ENCODE measurements around the gene SMARCA2.

Gene SMARCA2

GRCh38 chr9:2215921-2216441 lies 200.8 kb downstream of the SMARCA2 start:
- H3F3A ChIP-seq (ENCODE audit: insufficient read depth, low read length): no peaks in the 10 kb centered on the region
- no peak overlapping the region for H3K4me3 ChIP-seq (ENCODE audit: low read length)
- H3K4me1 ChIP-seq (ENCODE audit: low read length): peaks cover 8% of the 10 kb centered on the region
- H3K27me3 ChIP-seq (replicated peaks; ENCODE audit: insufficient read depth, low read length): no peaks in the 10 kb centered on the region
- no peaks in the 10 kb centered on the region for H3K9me2 ChIP-seq (replicated peaks; ENCODE audit: insufficient read depth, low read length)
- H4K20me1 ChIP-seq (ENCODE audit: insufficient read depth, low read length): no peaks in the 10 kb centered on the region
- no peak for DNase-seq
- H3K9ac ChIP-seq (ENCODE audit: low read length): no peak overlapping the region
- no peaks in the 10 kb centered on the region for H3K79me2 ChIP-seq (ENCODE audit: low read length)
- no peaks in the 10 kb centered on the region for H3K9me3 ChIP-seq (replicated peaks; ENCODE audit: insufficient read depth, low read length)
- TF ChIP-seq CTCF (IDR thresholded peaks at IDR 0.05; ENCODE audit: low read length): no peak
- TF ChIP-seq EZH2phosphoT487 (IDR thresholded peaks at IDR 0.05; ENCODE audit: low read length): no peak
- no peak for TF ChIP-seq EZH2 (optimal IDR thresholded peaks at IDR 0.05; ENCODE audit: low read depth, low read length)
- no peaks in the 10 kb centered on the region for H3K36me3 ChIP-seq (replicated peaks; ENCODE audit: insufficient read depth, low read length)
- H3K4me2 ChIP-seq (ENCODE audit: low read depth, low read length): no peak overlapping the region
- no peak overlapping the region for H2AFZ ChIP-seq (ENCODE audit: low read length)
- no peak overlapping the region for H3K27ac ChIP-seq (ENCODE audit: low read length)

- H3K9me3 ChIP-seq (replicated peaks; ENCODE audit: insufficient read depth, low read length): no peaks in the 10 kb centered on the region
- no peak for TF ChIP-seq CTCF (IDR thresholded peaks at IDR 0.05; ENCODE audit: low read length)
- no peak for TF ChIP-seq EZH2 (optimal IDR thresholded peaks at IDR 0.05; ENCODE audit: low read depth, low read length)
- TF ChIP-seq EZH2phosphoT487 (IDR thresholded peaks at IDR 0.05; ENCODE audit: low read length): no peak
- H3K9ac ChIP-seq (ENCODE audit: low read length): no peak overlapping the region
- peak overlapping the region; percentile 5; the same call in 1 of the 2 replicates for H2AFZ ChIP-seq (ENCODE audit: low read length)
- no peak overlapping the region for H3K4me2 ChIP-seq (ENCODE audit: low read depth, low read length)
- H3K36me3 ChIP-seq (replicated peaks; ENCODE audit: insufficient read depth, low read length): no peaks in the 10 kb centered on the region
- no peaks in the 10 kb centered on the region for H3F3A ChIP-seq (ENCODE audit: insufficient read depth, low read length)
- peaks cover 8% of the 10 kb centered on the region for H3K4me1 ChIP-seq (ENCODE audit: low read length)
- no peak overlapping the region for H3K4me3 ChIP-seq (ENCODE audit: low read length)
- H4K20me1 ChIP-seq (ENCODE audit: insufficient read depth, low read length): no peaks in the 10 kb centered on the region
- H3K27ac ChIP-seq (ENCODE audit: low read length): peak overlapping the region; percentile 20; the same call in 1 of the 2 replicates
- H3K79me2 ChIP-seq (ENCODE audit: low read length): no peaks in the 10 kb centered on the region
- H3K9me2 ChIP-seq (replicated peaks; ENCODE audit: insufficient read depth, low read length): no peaks in the 10 kb centered on the region
- no peaks in the 10 kb centered on the region for H3K27me3 ChIP-seq (replicated peaks; ENCODE audit: insufficient read depth, low read length)
- peak; percentile 79 for DNase-seq
Observed at GRCh38 chr9:2216591-2216990, 201.4 kb downstream of the SMARCA2 start.

GRCh38 chr9:2217540-2217939 lies 202.4 kb downstream of the SMARCA2 start:
- no peak overlapping the region for H3K27ac ChIP-seq (ENCODE audit: low read length)
- H3K36me3 ChIP-seq (replicated peaks; ENCODE audit: insufficient read depth, low read length): no peaks in the 10 kb centered on the region
- H3K4me1 ChIP-seq (ENCODE audit: low read length): peaks cover 8% of the 10 kb centered on the region
- H3K79me2 ChIP-seq (ENCODE audit: low read length): no peaks in the 10 kb centered on the region
- H4K20me1 ChIP-seq (ENCODE audit: insufficient read depth, low read length): no peaks in the 10 kb centered on the region
- no peak overlapping the region for H3K4me3 ChIP-seq (ENCODE audit: low read length)
- no peaks in the 10 kb centered on the region for H3K9me2 ChIP-seq (replicated peaks; ENCODE audit: insufficient read depth, low read length)
- H3F3A ChIP-seq (ENCODE audit: insufficient read depth, low read length): no peaks in the 10 kb centered on the region
- no peak for TF ChIP-seq CTCF (IDR thresholded peaks at IDR 0.05; ENCODE audit: low read length)
- TF ChIP-seq EZH2 (optimal IDR thresholded peaks at IDR 0.05; ENCODE audit: low read depth, low read length): no peak
- TF ChIP-seq EZH2phosphoT487 (IDR thresholded peaks at IDR 0.05; ENCODE audit: low read length): no peak
- no peak overlapping the region for H3K9ac ChIP-seq (ENCODE audit: low read length)
- H3K9me3 ChIP-seq (replicated peaks; ENCODE audit: insufficient read depth, low read length): no peaks in the 10 kb centered on the region
- no peaks in the 10 kb centered on the region for H3K27me3 ChIP-seq (replicated peaks; ENCODE audit: insufficient read depth, low read length)
- H2AFZ ChIP-seq (ENCODE audit: low read length): no peak overlapping the region
- no peak for DNase-seq
- no peak overlapping the region for H3K4me2 ChIP-seq (ENCODE audit: low read depth, low read length)

Data from MM.1S (cell line).